CD4-positive, alpha-beta T cell treated with Interleukin-10 for 1 hour (primary cell): Measurements from ENCODE around the gene DDRGK1.

ENCODE experiments used
- DNase-seq: peaks from one replicate; pipeline ENCODE4 v3.0.0-alpha.2; 2020

Gene DDRGK1

DNA sequence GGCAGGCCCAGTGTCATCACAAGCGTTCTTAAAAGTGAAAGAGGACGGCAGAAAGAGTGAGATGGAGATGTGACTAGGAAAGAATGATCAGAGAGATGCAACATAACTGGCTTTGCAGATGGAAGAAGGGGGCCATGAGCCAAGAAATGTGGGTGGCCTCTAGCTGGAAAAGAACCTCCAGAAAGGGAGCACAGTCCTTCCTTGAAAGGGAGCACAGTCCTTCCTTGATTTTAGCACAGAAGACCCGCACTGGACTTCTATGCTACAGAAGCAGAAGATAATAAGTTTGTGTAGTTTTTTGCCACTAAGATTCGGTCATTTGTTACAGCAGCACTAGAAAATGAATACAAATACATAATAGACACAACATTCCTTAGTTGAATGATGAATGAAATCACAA, 24.2 kb downstream of the DDRGK1 start:
- no peak for DNase-seq

DNA sequence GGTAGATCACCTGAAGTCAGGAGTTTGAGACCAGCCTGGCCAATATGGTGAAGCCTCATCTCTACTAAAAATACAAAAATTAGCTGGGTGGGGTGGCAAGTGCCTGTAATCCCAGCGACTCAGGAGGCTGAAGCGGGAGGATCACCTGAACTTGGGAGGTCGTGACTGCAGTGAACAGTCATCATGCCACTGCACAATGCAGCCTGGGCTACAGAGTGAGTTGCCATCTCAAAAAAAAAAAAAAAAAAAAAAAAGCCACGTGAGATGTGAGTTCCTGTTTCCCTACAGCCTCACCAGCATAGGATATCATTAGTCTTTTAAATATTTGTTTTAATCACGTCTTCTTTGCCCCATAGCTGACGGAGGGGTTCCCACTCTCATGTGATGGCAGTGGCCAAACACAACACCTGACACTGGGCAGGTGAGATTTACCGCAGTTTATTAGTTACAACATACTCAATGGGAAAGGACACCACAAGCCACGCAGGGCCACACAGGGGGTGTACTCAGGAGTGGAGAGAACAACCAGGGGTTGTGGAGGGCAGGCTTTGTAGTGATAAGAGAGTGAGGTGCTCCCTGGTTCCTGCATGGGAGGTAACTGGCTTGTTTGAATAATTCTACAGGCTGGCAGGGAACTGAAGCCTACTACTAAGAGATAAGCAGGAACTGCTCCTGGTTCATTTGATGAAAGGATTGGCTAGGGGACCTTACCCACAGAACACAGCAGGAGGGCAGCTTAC, 26.6 kb downstream of the DDRGK1 start:
- DNase-seq: no peak

GRCh38 chr20:3175270-3175669, 29.2 kb downstream of the DDRGK1 start:
- no peak for DNase-seq

DNA sequence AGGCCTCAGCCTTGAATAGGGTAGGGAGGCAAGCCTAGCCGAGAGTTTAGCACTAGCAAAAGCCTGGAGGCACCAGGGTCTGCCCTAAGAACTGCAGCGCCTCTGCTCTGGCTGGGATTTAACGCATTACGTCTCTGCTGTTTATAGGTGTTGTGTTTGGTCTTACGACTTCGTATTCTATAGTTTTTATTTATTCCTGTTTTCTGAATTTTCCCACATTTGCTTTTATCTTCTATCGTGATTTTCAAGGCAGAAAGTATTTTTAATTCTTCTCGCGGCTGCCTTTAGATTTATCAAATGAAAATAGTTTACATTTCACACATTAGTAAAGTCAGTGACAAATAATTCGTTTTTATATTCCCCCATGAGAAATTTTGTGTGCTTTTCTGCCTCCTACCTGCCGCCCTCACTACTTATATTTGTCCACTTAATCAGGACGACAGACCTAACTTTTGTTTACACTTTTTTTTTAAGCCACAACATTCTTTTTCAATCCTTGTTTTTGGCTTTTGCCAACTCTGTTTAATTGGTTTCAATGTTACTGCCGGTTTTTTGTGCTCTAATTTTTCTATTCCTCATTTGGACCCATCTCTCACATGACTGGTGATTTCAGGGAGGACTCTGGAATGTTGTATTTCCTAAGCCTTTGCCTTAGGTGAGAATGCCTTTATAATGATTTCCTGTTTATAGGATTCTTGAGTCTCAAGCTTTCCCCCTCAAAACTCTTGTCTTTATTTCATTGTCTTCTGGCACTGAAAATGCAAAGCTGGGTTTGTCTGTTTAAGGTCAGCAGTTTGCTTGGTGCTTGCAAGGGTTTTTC, 29.8 kb downstream of the DDRGK1 start:
- no peak for DNase-seq

DNA sequence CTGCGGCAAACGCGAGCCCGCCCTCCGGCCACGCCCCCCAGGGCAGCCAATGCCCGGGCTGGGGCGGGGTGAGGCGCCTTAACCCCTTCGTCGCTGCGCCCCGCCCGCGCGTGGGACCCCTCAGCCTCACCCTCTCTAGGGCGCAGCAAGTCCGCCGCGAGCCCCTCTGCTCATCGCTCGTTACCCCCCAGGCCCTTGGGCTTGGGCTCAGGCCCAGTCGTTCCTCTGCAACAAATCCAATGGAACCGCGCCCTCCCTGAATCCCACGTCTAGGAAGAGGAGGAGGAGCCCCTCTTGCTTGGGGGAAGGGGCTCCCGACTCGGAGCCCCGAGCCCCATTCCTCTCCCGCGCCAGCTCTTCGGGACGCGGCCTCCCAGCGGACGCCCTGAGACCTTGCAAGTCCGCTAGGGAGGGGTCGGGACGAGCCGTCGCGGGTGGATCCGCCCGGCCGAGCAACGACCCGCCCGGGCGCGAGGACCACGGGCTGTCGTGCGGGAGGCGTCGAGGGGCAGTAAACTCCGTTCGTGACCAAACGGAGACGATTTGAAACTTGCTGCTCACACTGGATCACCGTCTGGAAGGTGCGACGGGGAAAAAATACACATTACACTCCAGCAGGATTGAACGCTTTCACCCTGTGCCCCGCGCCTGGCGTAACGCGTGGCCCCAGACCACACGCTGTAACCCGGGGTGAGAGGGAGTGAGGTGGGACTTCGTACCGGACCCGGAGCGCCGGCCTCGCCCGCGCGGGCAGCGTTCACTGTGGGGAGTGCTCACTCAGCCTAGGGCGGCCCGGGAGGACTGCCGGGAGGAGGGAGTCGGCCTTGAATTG, 30.7 kb downstream of the DDRGK1 start:
- peak; percentile 92 for DNase-seq

GRCh38 chr20:3172933-3173609, 31.4 kb downstream of the DDRGK1 start, which contains the start of gene LZTS3:
Gene LZTS3, minus strand, starts transcription at chr20:3173549. Its CDS starts 6,386 bp downstream, at chr20:3167163.
- DNase-seq: peak; percentile 92

DNA sequence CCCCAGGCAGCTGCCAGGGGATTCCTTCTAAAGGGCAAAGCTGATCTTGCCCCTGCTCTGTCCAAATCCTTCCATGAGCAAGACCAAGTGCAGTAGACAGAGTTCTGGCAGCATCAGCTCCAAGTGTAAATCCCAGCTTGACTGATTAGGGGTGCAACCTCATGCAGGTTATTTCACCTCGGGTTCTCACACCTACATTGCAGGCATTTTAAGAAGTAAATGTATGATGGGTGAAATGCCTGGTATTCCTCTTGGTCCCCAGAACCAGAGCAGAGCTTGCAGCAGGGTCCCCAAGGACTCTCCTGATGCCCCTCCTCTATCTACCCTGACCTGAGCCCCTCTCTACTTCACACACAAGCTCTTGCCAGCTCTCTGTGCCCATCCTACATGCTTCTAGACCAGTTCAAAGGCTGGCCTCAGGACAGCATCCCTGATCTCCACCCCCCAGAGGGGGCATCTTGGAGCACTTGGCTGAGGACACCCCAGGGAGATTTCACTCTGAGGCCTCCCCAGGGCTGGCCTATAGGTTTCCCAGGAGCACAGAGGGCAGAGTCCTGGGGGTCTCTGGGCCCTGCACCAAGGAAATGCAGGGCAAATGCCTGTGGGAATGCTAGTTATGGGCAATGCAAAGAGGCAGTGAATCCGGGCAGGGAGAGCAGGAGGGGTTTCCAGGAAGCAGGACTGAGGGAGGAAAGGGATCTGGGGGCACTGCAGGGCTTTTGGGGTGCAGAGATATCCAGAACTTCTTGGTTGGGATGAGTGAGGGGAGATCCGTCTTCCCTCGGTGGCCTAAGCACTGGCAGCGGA, 32.2 kb downstream of the DDRGK1 start:
- DNase-seq: no peak

- no peak for DNase-seq
Measured at GRCh38 chr20:3171391-3172125, 32.9 kb downstream of the DDRGK1 start.

- DNase-seq: no peak
Measured at GRCh38 chr20:3168829-3169590, 35.5 kb downstream of the DDRGK1 start.

DNA sequence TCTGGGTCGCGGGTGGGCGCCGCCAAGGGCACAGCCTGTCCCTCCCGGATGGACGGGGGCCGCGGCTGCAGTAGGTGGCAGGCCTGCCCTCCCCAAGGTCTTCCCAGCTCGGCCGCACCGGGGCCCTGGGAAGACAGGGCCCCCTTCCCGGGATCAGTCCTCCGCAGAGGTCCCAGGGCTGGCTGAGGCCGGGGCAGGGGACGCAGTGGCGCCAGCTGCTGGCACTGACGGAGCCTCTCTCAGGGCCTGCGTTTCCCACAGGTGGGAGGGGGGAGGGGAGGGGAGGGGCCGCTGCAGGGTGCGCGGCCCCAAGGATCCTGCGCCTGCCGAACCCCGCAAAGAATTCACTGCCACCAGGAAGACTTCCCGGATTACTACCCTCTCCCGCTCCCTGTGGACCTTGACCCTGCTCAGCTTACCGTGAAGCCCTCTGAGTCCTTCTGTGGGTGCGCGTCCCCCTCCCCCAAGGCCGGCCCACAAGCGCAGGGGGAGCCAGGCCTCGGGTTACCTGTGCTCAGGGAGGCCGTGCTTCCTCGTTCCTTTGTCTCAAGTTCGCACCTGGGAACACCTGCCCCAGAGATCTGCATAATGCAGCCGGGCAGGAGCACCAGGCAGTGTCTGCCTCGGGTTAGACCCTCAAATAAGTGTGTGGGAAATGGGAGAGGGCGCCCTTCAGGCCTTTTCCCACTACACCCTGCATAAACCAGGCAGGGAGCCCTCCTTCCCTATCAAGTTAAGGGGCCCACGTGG, 36.2 kb downstream of the DDRGK1 start:
- no peak for DNase-seq

DNA sequence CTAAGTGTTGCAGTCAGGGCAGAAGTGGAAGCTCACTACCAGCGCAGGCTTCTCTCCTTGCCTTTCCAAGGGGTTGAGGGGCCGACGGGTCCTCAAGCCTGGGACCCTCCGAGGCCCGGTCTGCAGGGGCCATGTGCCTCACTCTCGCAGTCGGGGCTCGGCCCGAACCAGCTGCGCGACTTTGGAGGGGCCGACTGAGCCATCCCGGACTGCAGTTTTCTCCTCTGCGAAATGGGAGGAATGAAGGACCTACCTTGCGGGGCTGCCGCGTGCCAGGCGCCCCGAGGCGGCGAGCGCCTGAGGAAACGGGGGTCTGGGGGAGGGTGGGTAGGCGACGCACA, 36.8 kb downstream of the DDRGK1 start:
- DNase-seq: no peak

- no peak for DNase-seq
Measured at GRCh38 chr20:3166913-3167342, 37.6 kb downstream of the DDRGK1 start.

DNA sequence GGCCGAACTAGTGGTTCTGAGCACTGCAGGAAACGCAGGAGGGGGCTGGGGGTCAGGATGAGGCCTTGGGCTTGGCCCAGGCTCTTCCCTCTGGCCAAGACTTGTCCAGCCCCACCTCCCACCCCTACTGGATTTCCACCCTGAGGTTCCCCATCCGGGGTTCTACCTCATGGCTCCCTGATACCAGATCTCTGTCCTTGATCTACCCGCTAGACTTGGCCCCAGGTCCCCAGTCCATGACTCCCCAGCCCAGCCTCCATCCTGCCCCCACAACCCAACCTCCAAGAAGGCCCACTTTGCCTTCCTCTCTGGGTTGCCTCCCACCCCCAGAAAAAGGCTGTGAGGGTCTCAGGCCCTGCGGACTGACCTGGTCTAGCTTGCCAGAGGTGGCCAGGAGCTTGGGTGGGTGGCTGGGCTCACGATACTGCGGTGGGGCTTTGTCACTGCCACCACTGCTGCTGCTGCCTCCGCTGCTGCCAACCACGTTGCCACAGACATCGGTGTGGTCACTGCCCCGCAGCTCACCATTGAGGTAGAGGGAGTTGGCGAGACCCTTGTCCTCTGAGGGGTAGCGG, 38.1 kb downstream of the DDRGK1 start:
- DNase-seq: no peak

- DNase-seq: no peak
Measured at GRCh38 chr20:3165473-3166337, 38.8 kb downstream of the DDRGK1 start.

DNA sequence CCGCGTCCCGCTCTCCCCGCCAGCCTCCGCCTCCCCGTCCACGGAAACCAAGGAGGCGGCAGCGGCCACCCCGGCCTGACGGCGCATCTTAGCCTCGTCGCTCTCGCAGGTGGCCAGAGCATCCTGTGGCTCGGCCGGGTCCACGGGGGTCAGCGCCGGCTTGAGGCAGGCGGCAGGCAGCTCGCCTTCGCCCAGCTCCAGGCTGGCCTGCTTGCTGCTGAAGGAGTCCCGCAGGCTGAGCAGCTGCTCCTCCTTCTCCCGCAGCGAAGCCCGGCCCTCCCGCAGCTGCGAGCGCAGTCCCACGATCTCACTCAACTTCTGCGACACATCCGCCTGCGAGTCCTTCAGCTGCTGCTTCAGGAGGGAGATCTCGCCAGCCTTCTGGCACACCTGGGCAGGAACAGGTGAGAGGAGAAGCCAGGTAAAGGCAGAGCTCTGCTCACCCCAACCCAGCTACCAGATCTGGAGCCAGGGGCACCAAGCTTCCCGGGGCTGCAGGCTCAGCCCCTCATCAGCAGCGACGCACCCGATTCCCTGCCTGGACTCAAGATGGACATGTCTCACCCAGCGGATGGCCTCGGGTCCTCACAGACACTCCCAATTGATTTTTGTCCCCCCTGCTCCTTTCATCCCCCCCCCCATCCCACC, 39.6 kb downstream of the DDRGK1 start:
- no peak for DNase-seq

DNA sequence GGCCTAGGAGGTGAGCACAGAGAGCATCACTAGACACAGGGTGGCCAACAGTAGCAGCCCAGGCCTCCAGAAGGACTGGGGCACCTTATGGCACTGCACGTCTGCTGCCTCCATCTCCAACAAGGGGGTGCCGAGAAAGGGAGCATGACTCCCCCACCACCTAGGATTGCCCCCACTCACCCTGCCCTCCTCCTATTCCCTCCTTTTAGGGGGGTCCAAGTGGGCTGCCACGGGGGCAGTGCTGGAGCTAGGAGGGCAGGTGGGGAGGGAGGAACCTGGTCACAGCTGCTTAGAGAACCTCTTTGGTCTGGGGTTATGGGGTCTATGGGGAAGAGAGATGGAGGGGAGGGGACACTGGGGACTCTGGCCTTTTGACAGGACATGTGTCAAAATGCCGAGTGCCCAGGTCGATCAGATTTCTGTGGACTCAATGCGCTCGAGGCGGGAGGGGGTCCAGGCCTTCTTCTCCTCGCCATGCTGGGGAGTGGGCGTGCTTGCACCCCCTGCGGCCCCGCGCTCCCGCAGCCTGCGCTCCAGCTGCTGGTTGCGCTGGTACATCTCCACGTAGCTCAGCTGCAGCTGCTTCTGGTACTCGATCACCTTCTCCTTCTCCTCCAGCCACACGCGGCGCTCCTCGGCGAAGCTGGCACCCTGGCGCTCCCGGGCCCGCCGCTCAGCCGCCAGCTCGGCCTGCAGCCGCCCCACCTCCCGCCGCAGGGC, 40.3 kb downstream of the DDRGK1 start:
- DNase-seq: no peak
